Erythroblast (primary cell): ENCODE measurements around the gene CEP85.

Source experiments
- GATA1 ChIP-seq: IDR thresholded peaks from 2 replicates; pipeline ENCODE4 v1.6.1; 2011; ENCODE audit warnings: low read depth, mild to moderate bottlenecking, control low read depth, low read length, moderate library complexity
- POLR2A ChIP-seq: IDR thresholded peaks from 2 replicates; pipeline ENCODE4 v1.6.1; 2011; ENCODE audit warnings: mild to moderate bottlenecking, low read length

DNA sequence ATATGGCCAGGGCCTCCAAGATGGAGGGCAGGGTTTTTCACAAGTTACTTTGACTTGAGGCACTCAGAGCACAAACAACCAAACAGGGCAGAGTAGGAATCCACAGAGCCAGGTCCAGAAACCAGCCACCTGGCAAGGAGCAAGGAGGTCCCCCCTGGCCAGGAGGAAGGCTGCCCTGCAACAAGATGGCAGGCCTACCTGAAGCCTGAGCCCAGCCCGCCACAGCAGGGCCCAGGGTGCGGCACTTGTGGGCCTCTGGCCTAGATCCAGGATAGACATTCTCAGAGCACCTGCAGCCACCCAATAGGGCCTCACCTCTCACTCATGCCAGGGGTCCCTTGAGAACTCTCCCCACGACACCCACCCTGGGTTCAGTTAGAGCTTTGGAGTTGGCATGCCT, 57.4 kb downstream of the CEP85 start:
- no peak for TF ChIP-seq POLR2A
- TF ChIP-seq GATA1: no peak
